Body of pancreas (tissue), 4 donors: ENCODE results near the gene KCTD3. TPM values are rescaled to one million over a fixed set of nuclear protein-coding genes. Genes with fewer than 3 reads are reported as not detected.

Experiments
- ATAC-seq: fragments of 150-250 bp; one replicate; pipeline ENCODE4 v1.9.1; 2016
- DNase-seq, 4 donors: peaks; one replicate each; pipeline ENCODE4 v3.0.0-alpha.2; 2019
- H3K27ac ChIP-seq, 4 donors: fragments of 200-600 bp; sonication (generic); 1 replicate in 3 of 4; 2 replicates in 1 of 4; pipeline versions ENCODE4 v1.5.1 to v1.6.1; 2016 to 2019; ENCODE audit warnings: mild to moderate bottlenecking in 1 of 4, mixed read lengths in 1 of 4, moderate library complexity in 1 of 4
- H3K27me3 ChIP-seq, 2 donors: fragments of 200-600 bp; sonication (generic); one replicate each; pipeline ENCODE4 v1.6.0; 2016; ENCODE audit warnings: mild to moderate bottlenecking in 1 of 2
- H3K36me3 ChIP-seq, 2 donors: fragments of 200-600 bp; sonication (generic); replicated peaks in 1 of 2; 2 replicates each; pipeline ENCODE4 v1.5.1; 2016; ENCODE audit warnings: low read depth in 2 of 2; ENCODE audit not compliant: insufficient read depth in 1 of 2
- H3K4me1 ChIP-seq: fragments of 200-600 bp; sonication (generic); one replicate; pipeline ENCODE4 v1.6.0; 2016
- H3K4me3 ChIP-seq, 2 donors: fragments of 200-600 bp; sonication (generic); 1 replicate in 1 of 2; 2 replicates in 1 of 2; pipeline ENCODE4 v1.5.1; 2016 to 2019
- H3K9me3 ChIP-seq, 3 donors: fragments of 200-600 bp; sonication (generic); 1 replicate in 2 of 3; 2 replicates in 1 of 3; pipeline ENCODE4 v1.5.1; 2016
- CTCF ChIP-seq, 7 experiments: fragments of 450-650 bp in 4 of 7; fragments of 200-600 bp in 3 of 7; sonication (generic) in 3 of 7; IDR thresholded peaks; one replicate each; pipeline ENCODE4 v1.5.1; 2016 to 2019; ENCODE audit warnings: antibody characterized with exemption in 7 of 7
- POLR2A ChIP-seq, 3 donors: fragments of 450-650 bp; IDR thresholded peaks; one replicate each; pipeline ENCODE4 v1.6.1; 2016; ENCODE audit warnings: antibody characterized with exemption in 3 of 3, mild to moderate bottlenecking in 2 of 3
- WGBS, 2 donors: methylation state at CpG; one replicate each; pipeline ENCODE4 v1.1.5; 2017; 5-methylcytosine and 5-hydroxymethylcytosine counted together
- intact Hi-C: fragments of 100-400 bp; cut with DNase I; formaldehyde crosslinking; loops from one replicate; pipeline ENCODE4 v1.15.1; 2023
- total RNA-seq, 2 donors: library from RNA; depleted of rRNA; stranded (reverse); fragments of >200 nt; gene quantifications; one replicate each; pipeline ENCODE4 v1.1.0, GENCODE V29; 2016

KCTD3 gene
- total RNA-seq, 2 donors from 2014 or later = 31.6 to 38.7 TPM

GRCh38 chr1:215643592-215644321, 76.7 kb downstream of the KCTD3 start:
- intact Hi-C loops = no loop called here
- H3K4me1 ChIP-seq = no peaks in the 10 kb centered on the region
- H3K27ac ChIP-seq = no peak overlapping the region
- H3K4me3 ChIP-seq = no peak overlapping the region
- H3K27me3 ChIP-seq = no peaks in the 10 kb centered on the region
- H3K9me3 ChIP-seq = no peaks in the 10 kb centered on the region
- no peaks in the 10 kb centered on the region for H3K36me3 ChIP-seq
- TF ChIP-seq POLR2A (IDR thresholded peaks at IDR 0.05) = no peak
- TF ChIP-seq CTCF (IDR thresholded peaks at IDR 0.05) = no peak
- DNase-seq = no peak
- 76 to 86% methylated on average over 4 of the region's 4 CpGs for WGBS, 2 donors
- no peak for ATAC-seq

- H3K4me1 ChIP-seq = no peaks in the 10 kb centered on the region
- WGBS, 2 donors = 86 to 91% methylated on average over 4 of the region's 4 CpGs
- ATAC-seq (no peak), DNase-seq (no peak)
- H3K36me3 ChIP-seq = no peaks in the 10 kb centered on the region
- TF ChIP-seq POLR2A (IDR thresholded peaks at IDR 0.05) (no peak), CTCF (IDR thresholded peaks at IDR 0.05) (no peak)
- no peaks in the 10 kb centered on the region for H3K27me3 ChIP-seq
- intact Hi-C loops = no loop called here
- H3K9me3 ChIP-seq = no peaks in the 10 kb centered on the region
- H3K4me3 ChIP-seq = no peak overlapping the region
- H3K27ac ChIP-seq = no peak overlapping the region
These were observed 78.1 kb downstream of the KCTD3 start for GRCh38 chr1:215645182-215645581.

GRCh38 chr1:215645861-215646260, 78.8 kb downstream of the KCTD3 start:
- H3K9me3 ChIP-seq = no peaks in the 10 kb centered on the region
- ATAC-seq (no peak), DNase-seq (no peak)
- H3K27me3 ChIP-seq = no peaks in the 10 kb centered on the region
- no peaks in the 10 kb centered on the region for H3K4me1 ChIP-seq
- no peaks in the 10 kb centered on the region for H3K36me3 ChIP-seq
- 94% methylated on average over 2 of the region's 2 CpGs for WGBS, 2 donors
- intact Hi-C loops = no loop called here
- TF ChIP-seq CTCF (IDR thresholded peaks at IDR 0.05) = no peak
- no peak for TF ChIP-seq POLR2A (IDR thresholded peaks at IDR 0.05)
- no peak overlapping the region for H3K27ac ChIP-seq
- no peak overlapping the region for H3K4me3 ChIP-seq

- no peak overlapping the region for H3K4me3 ChIP-seq
- no peak for DNase-seq
- no peak for ATAC-seq
- H3K9me3 ChIP-seq = no peaks in the 10 kb centered on the region
- WGBS, 2 donors = 49 to 51% methylated on average over 3 of the region's 3 CpGs
- no peak overlapping the region for H3K27ac ChIP-seq
- H3K4me1 ChIP-seq = no peaks in the 10 kb centered on the region
- TF ChIP-seq CTCF (IDR thresholded peaks at IDR 0.05) (no peak), POLR2A (IDR thresholded peaks at IDR 0.05) (no peak)
- H3K27me3 ChIP-seq = no peaks in the 10 kb centered on the region
- H3K36me3 ChIP-seq = no peaks in the 10 kb centered on the region
- intact Hi-C loops = no loop called here
These were observed 80.6 kb downstream of the KCTD3 start for GRCh38 chr1:215647738-215648137.

GRCh38 chr1:215648957-215649356, 81.9 kb downstream of the KCTD3 start:
- no peak overlapping the region for H3K4me3 ChIP-seq
- ATAC-seq (no peak), DNase-seq (no peak)
- H3K27ac ChIP-seq = no peak overlapping the region
- H3K9me3 ChIP-seq = no peaks in the 10 kb centered on the region
- 79 to 83% methylated on average over 4 of the region's 4 CpGs for WGBS, 2 donors
- no peaks in the 10 kb centered on the region for H3K27me3 ChIP-seq
- H3K4me1 ChIP-seq = no peaks in the 10 kb centered on the region
- no peaks in the 10 kb centered on the region for H3K36me3 ChIP-seq
- intact Hi-C loops = no loop called here
- no peak for TF ChIP-seq POLR2A (IDR thresholded peaks at IDR 0.05)
- no peak for TF ChIP-seq CTCF (IDR thresholded peaks at IDR 0.05)
